ENCODE results near the gene TTC7B.

- TF ChIP-seq CTCF (IDR thresholded peaks at IDR 0.05 in 2 of 3, conservative IDR thresholded peaks at IDR 0.05 in 1 of 3; ENCODE audit: borderline replicate concordance in 1 of 3, insufficient read depth in 1 of 3, low read depth in 2 of 3, low read length in 2 of 3) (no peak), CBX3 (IDR thresholded peaks at IDR 0.05; ENCODE audit: low read depth) (no peak)
Observed at GRCh38 chr14:90660865-90661570, 155.2 kb downstream of the TTC7B start.
